ENCODE data around the gene B3GLCT. TPM values are rescaled to one million over a fixed set of nuclear protein-coding genes. Genes with fewer than 3 reads are reported as not detected.
A peak's percentile ranks its signal among the peaks of the same experiment; 100 is the strongest.

B3GLCT gene
- total RNA-seq, 1 experiment from 2014 or later: 3.2 TPM

- H3K9me3 ChIP-seq (ENCODE audit: low read length): no peaks in the 10 kb centered on the region
- H3K4me2 ChIP-seq (ENCODE audit: low read length): no peak overlapping the region
- no peaks in the 10 kb centered on the region for H3K9me2 ChIP-seq (replicated peaks; ENCODE audit: low read length)
- no peaks in the 10 kb centered on the region for H3K27me3 ChIP-seq (ENCODE audit: low read length)
- no peak overlapping the region for H3K27ac ChIP-seq (ENCODE audit: low read length)
- no peak overlapping the region for H3K9ac ChIP-seq (ENCODE audit: low read length)
- POLR2A ChIA-PET (ENCODE audit: unreplicated experiment): no interaction called here
- CTCF ChIA-PET: interaction anchor here (0.5 kb wide), 1 partner anchor 43 kb away, joined by 3 read pairs; the partner anchor contains the start of gene B3GLCT
- no peak for DNase-seq
- ATAC-seq: no peak
- intact Hi-C loops (cut with micrococcal nuclease): no loop called here
- no peaks in the 10 kb centered on the region for H4K20me1 ChIP-seq (ENCODE audit: low read length)
- BruUV-seq (replicated peaks): no TSS peak
- no peaks in the 10 kb centered on the region for H3K79me2 ChIP-seq (ENCODE audit: low read length)
- H3K36me3 ChIP-seq (ENCODE audit: low read depth, low read length): no peaks in the 10 kb centered on the region
- H3F3A ChIP-seq (ENCODE audit: low read length, unreplicated experiment): no peaks in the 10 kb centered on the region
- no peak for TF ChIP-seq CTCF (conservative IDR thresholded peaks at IDR 0.05; ENCODE audit: low read depth, low read length)
- TF ChIP-seq EZH2 (IDR thresholded peaks at IDR 0.05; ENCODE audit: low read length, unreplicated experiment): no peak
- TF ChIP-seq EZH2phosphoT487 (IDR thresholded peaks at IDR 0.05; ENCODE audit: borderline replicate concordance, low read length): no peak
- H3K4me1 ChIP-seq (ENCODE audit: insufficient read depth, low read length): no peaks in the 10 kb centered on the region
- no peak overlapping the region for H2AFZ ChIP-seq (ENCODE audit: low read length)
- H3K4me3 ChIP-seq (ENCODE audit: low read length): no peak overlapping the region
These were observed 43.1 kb downstream of the B3GLCT start for GRCh38 chr13:31242916-31243315.

DNA sequence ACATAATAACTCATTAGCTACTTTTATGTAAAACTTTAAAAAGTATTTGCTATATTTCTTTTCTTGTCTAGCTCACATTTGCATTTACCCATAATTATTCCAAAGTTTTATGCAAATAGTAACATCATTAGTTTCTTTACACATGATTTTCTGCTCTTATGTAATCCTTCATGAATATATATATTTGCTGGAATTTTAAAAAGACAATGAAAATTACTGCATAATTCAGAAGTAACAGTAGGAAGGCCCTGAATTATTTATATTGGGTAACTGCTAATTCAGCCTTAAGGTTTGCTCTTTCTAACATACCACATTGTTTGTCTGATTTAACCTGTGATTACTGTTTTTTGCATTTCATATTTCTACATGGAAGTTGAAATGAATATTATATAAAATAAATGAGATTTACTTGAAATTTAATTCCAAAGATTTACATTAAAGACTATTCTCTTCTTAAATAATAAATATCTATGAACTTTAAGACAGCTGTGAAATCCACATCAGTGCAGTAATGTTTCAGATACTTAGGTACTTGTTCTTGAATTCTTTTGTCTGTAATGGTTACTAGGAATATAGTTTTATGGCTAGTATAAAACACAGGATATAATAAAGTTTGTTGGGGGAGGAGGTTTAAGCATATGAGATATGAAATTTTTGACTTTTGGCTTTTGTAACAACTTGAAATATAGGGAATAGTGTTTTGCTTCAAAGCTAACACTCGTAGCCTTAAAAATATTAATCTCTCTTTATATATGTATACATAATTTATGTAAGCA lies 46.0 kb downstream of the B3GLCT start:
- POLR2A ChIA-PET (ENCODE audit: unreplicated experiment): no interaction called here
- no peaks in the 10 kb centered on the region for H3F3A ChIP-seq (ENCODE audit: low read length, unreplicated experiment)
- H3K9ac ChIP-seq (ENCODE audit: low read length): no peak overlapping the region
- no peaks in the 10 kb centered on the region for H3K27me3 ChIP-seq (ENCODE audit: low read length)
- no peaks in the 10 kb centered on the region for H4K20me1 ChIP-seq (ENCODE audit: low read length)
- H3K79me2 ChIP-seq (ENCODE audit: low read length): no peaks in the 10 kb centered on the region
- ATAC-seq (no peak), DNase-seq (no peak)
- no peaks in the 10 kb centered on the region for H3K9me2 ChIP-seq (replicated peaks; ENCODE audit: low read length)
- no peak overlapping the region for H3K4me3 ChIP-seq (ENCODE audit: low read length)
- TF ChIP-seq EZH2 (IDR thresholded peaks at IDR 0.05; ENCODE audit: low read length, unreplicated experiment) (no peak), CTCF (conservative IDR thresholded peaks at IDR 0.05; ENCODE audit: low read depth, low read length) (no peak)
- H3K9me3 ChIP-seq (ENCODE audit: low read length): no peaks in the 10 kb centered on the region
- H3K27ac ChIP-seq (ENCODE audit: low read length): no peak overlapping the region
- no peak overlapping the region for H2AFZ ChIP-seq (ENCODE audit: low read length)
- CTCF ChIA-PET: no interaction called here
- no peaks in the 10 kb centered on the region for H3K4me1 ChIP-seq (ENCODE audit: insufficient read depth, low read length)
- H3K36me3 ChIP-seq (ENCODE audit: low read depth, low read length): no peaks in the 10 kb centered on the region
- BruUV-seq (replicated peaks): no TSS peak
- intact Hi-C loops (cut with micrococcal nuclease): no loop called here
- H3K4me2 ChIP-seq (ENCODE audit: low read length): no peak overlapping the region

- H4K20me1 ChIP-seq (ENCODE audit: low read length): no peaks in the 10 kb centered on the region
- POLR2A ChIA-PET (ENCODE audit: unreplicated experiment): no interaction called here
These were observed 47.1 kb downstream of the B3GLCT start for GRCh38 chr13:31246918-31247317.

More at GRCh38 chr13:31246918-31247317, 47.1 kb downstream of the B3GLCT start:
- Histone ChIP-seq H3K4me1 (ENCODE audit: insufficient read depth, low read length) (no peaks in the 10 kb centered on the region), H3K9ac (ENCODE audit: low read length) (no peak overlapping the region), H3K79me2 (ENCODE audit: low read length) (no peaks in the 10 kb centered on the region), H2AFZ (ENCODE audit: low read length) (no peak overlapping the region), H3K4me3 (ENCODE audit: low read length) (no peak overlapping the region), H3K27ac (ENCODE audit: low read length) (no peak overlapping the region), H3K9me2 (replicated peaks; ENCODE audit: low read length) (no peaks in the 10 kb centered on the region), H3F3A (ENCODE audit: low read length, unreplicated experiment) (no peaks in the 10 kb centered on the region), H3K36me3 (ENCODE audit: low read depth, low read length) (no peaks in the 10 kb centered on the region), H3K9me3 (ENCODE audit: low read length) (no peaks in the 10 kb centered on the region), H3K27me3 (ENCODE audit: low read length) (no peaks in the 10 kb centered on the region), H3K4me2 (ENCODE audit: low read length) (no peak overlapping the region)
- ATAC-seq: no peak
- intact Hi-C loops (cut with micrococcal nuclease): no loop called here
- peak; percentile 23 for DNase-seq
- no peak for TF ChIP-seq EZH2 (IDR thresholded peaks at IDR 0.05; ENCODE audit: low read length, unreplicated experiment)
- no peak for TF ChIP-seq EZH2phosphoT487 (IDR thresholded peaks at IDR 0.05; ENCODE audit: borderline replicate concordance, low read length)
- no peak for TF ChIP-seq CTCF (conservative IDR thresholded peaks at IDR 0.05; ENCODE audit: low read depth, low read length)
- no TSS peak for BruUV-seq (replicated peaks)
- CTCF ChIA-PET: no interaction called here

Data from PC-3 (cell line).